HEK293T (cell line): Measurements from ENCODE around the gene SCN4A.

Experiments
- CTCF ChIA-PET: fragments of 350-600 bp; formaldehyde crosslinking; extraction: SDS; loops from one replicate; lab custom pipeline; 2021; ENCODE audit warnings: antibody characterized with exemption, inconsistent platforms; lab: Yijun Ruan, JAX
- POLR2A ChIA-PET: fragments of 350-600 bp; formaldehyde crosslinking; extraction: SDS; loops from one replicate; lab custom pipeline; 2020; ENCODE audit warnings: antibody characterized with exemption, inconsistent platforms; lab: Yijun Ruan, JAX
- DNase-seq: peaks from one replicate; pipeline ENCODE4 v3.0.0; 2012; ENCODE audit warnings: mixed read lengths; ENCODE audit errors: extremely low spot score
- ARNT ChIP-seq: fragments of 450-650 bp; IDR thresholded peaks from 2 replicates; pipeline ENCODE4 v1.6.1; 2017; ENCODE audit warnings: mild to moderate bottlenecking
- BHLHE40 ChIP-seq: fragments of 450-650 bp; IDR thresholded peaks from 2 replicates; pipeline ENCODE4 v1.6.1; 2016; ENCODE audit warnings: mild to moderate bottlenecking, moderate library complexity, borderline replicate concordance
- CTBP1 ChIP-seq: fragments of 450-650 bp; IDR thresholded peaks from 2 replicates; pipeline ENCODE4 v1.6.1; 2016; ENCODE audit warnings: borderline replicate concordance
- ELF4 ChIP-seq: fragments of 450-650 bp; IDR thresholded peaks from 2 replicates; pipeline ENCODE4 v1.6.1; 2017; ENCODE audit warnings: antibody characterized with exemption
- FOXA1 ChIP-seq: fragments of 450-650 bp; IDR thresholded peaks from 2 replicates; pipeline ENCODE4 v1.6.1; 2016; ENCODE audit warnings: mild to moderate bottlenecking
- FOXK2 ChIP-seq: fragments of 450-650 bp; IDR thresholded peaks from 2 replicates; pipeline ENCODE4 v1.6.1; 2016; ENCODE audit warnings: mild to moderate bottlenecking
- FOXM1 ChIP-seq: fragments of 450-650 bp; IDR thresholded peaks from 2 replicates; pipeline ENCODE4 v1.6.1; 2017; ENCODE audit warnings: mild to moderate bottlenecking, borderline replicate concordance
- HDGF ChIP-seq: fragments of 450-650 bp; IDR thresholded peaks from 2 replicates; pipeline ENCODE4 v1.6.1; 2017; ENCODE audit warnings: antibody characterized with exemption, borderline replicate concordance
- L3MBTL2 ChIP-seq: fragments of 450-650 bp; conservative IDR thresholded peaks from 2 replicates; pipeline ENCODE4 v1.6.1; 2016; ENCODE audit warnings: mild to moderate bottlenecking
- LEF1 ChIP-seq: fragments of 450-650 bp; IDR thresholded peaks from 2 replicates; pipeline ENCODE4 v1.6.1; 2017; ENCODE audit warnings: mild to moderate bottlenecking, borderline replicate concordance
- NFRKB ChIP-seq: fragments of 450-650 bp; IDR thresholded peaks from 2 replicates; pipeline ENCODE4 v1.6.1; 2016; ENCODE audit warnings: mild to moderate bottlenecking, moderate library complexity
- PKNOX1 ChIP-seq: fragments of 450-650 bp; IDR thresholded peaks from 2 replicates; pipeline ENCODE4 v1.6.1; 2016
- SP1 ChIP-seq: fragments of 450-650 bp; IDR thresholded peaks from 2 replicates; pipeline ENCODE4 v1.6.1; 2017
- SUZ12 ChIP-seq: fragments of 450-650 bp; IDR thresholded peaks from 2 replicates; pipeline ENCODE4 v1.6.1; 2016; ENCODE audit warnings: mild to moderate bottlenecking
- TARDBP ChIP-seq: fragments of 450-650 bp; IDR thresholded peaks from 2 replicates; pipeline ENCODE4 v1.6.1; 2016
- ZNF384 ChIP-seq: fragments of 450-650 bp; IDR thresholded peaks from 2 replicates; pipeline ENCODE4 v1.6.1; 2016

Gene SCN4A

GRCh38 chr17:63954402-63955063 is 18.2 kb downstream of the SCN4A start:
- CTCF ChIA-PET, result interaction anchor here (2.3 kb wide), 1 partner anchor 8 kb away, joined by 7 read pairs; no protein-coding TSS in a partner anchor
- no peak for DNase-seq
- POLR2A ChIA-PET, result no interaction called here
- no peak for TF ChIP-seq ELF4
- no peak for TF ChIP-seq PKNOX1
- TF ChIP-seq SP1, result no peak
- no peak for TF ChIP-seq FOXK2
- TF ChIP-seq BHLHE40, result no peak
- TF ChIP-seq TARDBP, result no peak
- TF ChIP-seq CTBP1, result no peak
- no peak for TF ChIP-seq SUZ12
- no peak for TF ChIP-seq FOXM1
- no peak for TF ChIP-seq LEF1
- TF ChIP-seq L3MBTL2, result no peak

- ChIA-PET CTCF (interaction anchor here (0.6 to 2.5 kb wide), 8 partner anchors 11 to 182 kb away, joined by 3 to 10 read pairs (median 3); partner anchors contain the start of gene GH1), POLR2A (no interaction called here)
- TF ChIP-seq LEF1 (no peak), FOXA1 (no peak), L3MBTL2 (no peak), BHLHE40 (no peak), FOXM1 (no peak), SUZ12 (no peak), ARNT (no peak), HDGF (no peak)
- no peak for DNase-seq
Observed at GRCh38 chr17:63950940-63951907, 21.5 kb downstream of the SCN4A start.

GRCh38 chr17:63949576-63950250 is 23.0 kb downstream of the SCN4A start:
- no peak for DNase-seq
- ChIA-PET POLR2A (no interaction called here), CTCF (interaction anchor here (0.6 to 2.5 kb wide), 6 partner anchors 12 to 299 kb away, joined by 3 to 10 read pairs (median 3); partner anchors contain the start of gene GH1)
- TF ChIP-seq HDGF (no peak), TARDBP (no peak), FOXM1 (no peak), ZNF384 (no peak), ELF4 (no peak), SP1 (no peak), CTBP1 (no peak), NFRKB (no peak), FOXA1 (no peak), ARNT (no peak), L3MBTL2 (no peak), FOXK2 (no peak), BHLHE40 (no peak), PKNOX1 (no peak), SUZ12 (no peak), LEF1 (no peak)

- ChIA-PET POLR2A (no interaction called here), CTCF (no interaction called here)
- TF ChIP-seq TARDBP (no peak), BHLHE40 (no peak), L3MBTL2 (no peak), ARNT (no peak), CTBP1 (no peak), LEF1 (no peak), SUZ12 (no peak), PKNOX1 (no peak), FOXK2 (no peak), FOXA1 (no peak), ELF4 (no peak), NFRKB (no peak), ZNF384 (no peak), SP1 (no peak), HDGF (no peak), FOXM1 (no peak)
- DNase-seq, result no peak
Observed at GRCh38 chr17:63948521-63948920, 24.2 kb downstream of the SCN4A start.
